HepG2 (cell line): Measurements from ENCODE around the gene MTCL1. TPM values are rescaled to one million over a fixed set of nuclear protein-coding genes. Genes with fewer than 3 reads are reported as not detected.

ENCODE experiments used
- ATAC-seq: fragments of 200-7000 bp; cut with Tn5 transposase; 3 replicates; pipeline ENCODE4 v1.9.1; 2020; ENCODE audit warnings: mild to moderate bottlenecking, moderate library complexity
- BruUV-seq: library from RNA; stranded (reverse); fragments of 400-500 nt; replicated peaks from 2 replicates; lab custom pipeline; 2021; lab: Mats Ljungman, UMichigan
- CTCF ChIA-PET: fragments of 300-600 bp; formaldehyde crosslinking; extraction: SDS; loops from one replicate; lab custom pipeline; 2021; ENCODE audit warnings: low total read pairs, inconsistent platforms, low intra/inter-chr PET ratio; lab: Yijun Ruan, JAX
- POLR2A ChIA-PET: fragments of 350-600 bp; sonication (Branson Sonifier 250); formaldehyde crosslinking; loops from one replicate; lab custom pipeline; 2020; ENCODE audit warnings: antibody characterized with exemption, inconsistent platforms; lab: Yijun Ruan, JAX
- DNase-seq: peaks from one replicate; pipeline ENCODE4 v3.0.0-alpha.2; 2015; ENCODE audit warnings: low spot score
- FAIRE-seq: peaks from 3 replicates; lab custom pipeline; 2011; peaks lifted over from hg19 to GRCh38; lab: Jason Lieb, UNC
- H2AFZ ChIP-seq: one replicate; pipeline ENCODE4 v1.6.1; 2011; ENCODE audit warnings: low read length, inconsistent platforms
- H3K27ac ChIP-seq: fragments of 300-600 bp; 3 replicates; pipeline ENCODE4 v1.8.0; 2011; ENCODE audit warnings: mixed run types, mild to moderate bottlenecking, mixed read lengths, low read length, inconsistent platforms; ENCODE audit not compliant: insufficient read depth; ENCODE audit errors: extremely low read length
- H3K27me3 ChIP-seq, 2 experiments: fragments of 200-600 bp in 1 of 2; 2 replicates in 1 of 2; 3 replicates in 1 of 2; pipeline versions ENCODE4 v1.6.0 to v1.8.0; 2011; ENCODE audit warnings: low read length in 2 of 2, mild to moderate bottlenecking in 2 of 2, moderate library complexity in 2 of 2, inconsistent platforms in 1 of 2; ENCODE audit not compliant: insufficient read depth in 2 of 2, control insufficient read depth in 1 of 2
- H3K36me3 ChIP-seq, 2 experiments: fragments of 200-600 bp in 1 of 2; replicated peaks in 1 of 2; 2 replicates in 1 of 2; 3 replicates in 1 of 2; pipeline versions ENCODE4 v1.5.1 to v1.8.0; 2011; ENCODE audit warnings: low read length in 2 of 2, inconsistent platforms in 1 of 2; ENCODE audit not compliant: insufficient read depth in 2 of 2, control insufficient read depth in 1 of 2
- H3K4me1 ChIP-seq: 2 replicates; pipeline ENCODE4 v1.5.1; 2012; ENCODE audit warnings: low read length, inconsistent platforms; ENCODE audit not compliant: insufficient read depth
- H3K4me2 ChIP-seq: 2 replicates; pipeline ENCODE4 v1.6.0; 2011; ENCODE audit warnings: low read depth, low read length, inconsistent platforms
- H3K4me3 ChIP-seq, 3 experiments: fragments of 200-600 bp in 1 of 3; sonication (generic), shearing (Covaris generic) in 1 of 3; replicated peaks in 1 of 3; 2 replicates each; pipeline ENCODE4 v1.5.1; 2011 to 2016; ENCODE audit warnings: low read length in 3 of 3, inconsistent platforms in 2 of 3, low read depth in 2 of 3, mild to moderate bottlenecking in 2 of 3, control low read depth in 1 of 3, mixed read lengths in 1 of 3; ENCODE audit not compliant: insufficient read depth in 1 of 3
- H3K79me2 ChIP-seq: one replicate; pipeline ENCODE4 v1.6.1; 2011; ENCODE audit warnings: low read length, inconsistent platforms; ENCODE audit not compliant: insufficient read depth
- H3K9ac ChIP-seq: 2 replicates; pipeline ENCODE4 v1.6.0; 2011; ENCODE audit warnings: mild to moderate bottlenecking, low read depth, low read length, inconsistent platforms; ENCODE audit not compliant: insufficient read depth
- H3K9me3 ChIP-seq: 2 replicates; pipeline ENCODE4 v1.5.1; 2012; ENCODE audit warnings: mild to moderate bottlenecking, low read length
- H4K20me1 ChIP-seq: 2 replicates; pipeline ENCODE4 v1.6.0; 2011; ENCODE audit warnings: inconsistent platforms, mild to moderate bottlenecking, low read length, moderate library complexity; ENCODE audit not compliant: insufficient read depth
- AFF4 ChIP-seq: sonication (generic); formaldehyde crosslinking; IDR thresholded peaks from 2 replicates; pipeline ENCODE4 v1.4.0; 2020; ENCODE audit warnings: missing genetic modification reagents
- BRCA1 ChIP-seq: sonication (generic); formaldehyde crosslinking; IDR thresholded peaks from 2 replicates; pipeline ENCODE4 v1.4.0; 2020; ENCODE audit warnings: missing genetic modification reagents
- EEA1 ChIP-seq: sonication (generic); formaldehyde crosslinking; IDR thresholded peaks from 2 replicates; pipeline ENCODE4 v1.5.1; 2020; ENCODE audit warnings: mild to moderate bottlenecking, missing genetic modification reagents, borderline replicate concordance
- EED ChIP-seq: sonication (generic); formaldehyde crosslinking; IDR thresholded peaks from 2 replicates; pipeline ENCODE4 v1.5.0; 2020; ENCODE audit warnings: mild to moderate bottlenecking, missing genetic modification reagents
- KDM5A ChIP-seq: fragments of 200-600 bp; sonication (generic); IDR thresholded peaks from 2 replicates; pipeline ENCODE4 v1.7.0; 2018; ENCODE audit warnings: antibody characterized with exemption, mild to moderate bottlenecking, low read length, borderline replicate concordance
- MEIS2 ChIP-seq: sonication (generic); formaldehyde crosslinking; IDR thresholded peaks from 2 replicates; pipeline ENCODE4 v1.9.0; 2021; ENCODE audit warnings: mild to moderate bottlenecking, missing genetic modification reagents
- PAX8 ChIP-seq: sonication (generic); formaldehyde crosslinking; IDR thresholded peaks from 2 replicates; pipeline ENCODE4 v1.8.0; 2022; ENCODE audit warnings: mild to moderate bottlenecking, missing genetic modification reagents, borderline replicate concordance
- PHF5A ChIP-seq: IDR thresholded peaks from one replicate; pipeline ENCODE4 v1.6.1; 2018; ENCODE audit warnings: low read depth, missing genetic modification reagents; ENCODE audit not compliant: unreplicated experiment
- PITX1 ChIP-seq: sonication (generic); formaldehyde crosslinking; IDR thresholded peaks from 2 replicates; pipeline ENCODE4 v1.5.1; 2020; ENCODE audit warnings: mild to moderate bottlenecking, missing genetic modification reagents
- THAP8 ChIP-seq: sonication (generic); formaldehyde crosslinking; IDR thresholded peaks from 2 replicates; pipeline ENCODE4 v1.5.1; 2020; ENCODE audit warnings: missing genetic modification reagents, mild to moderate bottlenecking, borderline replicate concordance
- ZIK1 ChIP-seq: sonication (generic); formaldehyde crosslinking; IDR thresholded peaks from 2 replicates; pipeline ENCODE4 v1.5.0; 2020; ENCODE audit warnings: mild to moderate bottlenecking, low read depth, missing genetic modification reagents, borderline replicate concordance
- ZNF138 ChIP-seq: sonication (generic); formaldehyde crosslinking; IDR thresholded peaks from 2 replicates; pipeline ENCODE4 v1.5.0; 2020; ENCODE audit warnings: mild to moderate bottlenecking, low read depth, missing genetic modification reagents
- ZNF326 ChIP-seq: sonication (generic); formaldehyde crosslinking; IDR thresholded peaks from 2 replicates; pipeline ENCODE4 v1.4.0; 2020; ENCODE audit warnings: missing genetic modification reagents, borderline replicate concordance
- ZNF460 ChIP-seq: sonication (generic); formaldehyde crosslinking; IDR thresholded peaks from 2 replicates; pipeline ENCODE4 v1.5.1; 2020; ENCODE audit warnings: missing genetic modification reagents, mild to moderate bottlenecking, borderline replicate concordance
- ZNF576 ChIP-seq: sonication (generic); formaldehyde crosslinking; IDR thresholded peaks from 2 replicates; pipeline ENCODE4 v1.4.0; 2020; ENCODE audit warnings: mild to moderate bottlenecking, missing genetic modification reagents
- ZNF7 ChIP-seq: IDR thresholded peaks from 2 replicates; pipeline ENCODE4 v1.6.1; 2016; ENCODE audit warnings: missing biosample characterization, missing genetic modification reagents
- WGBS: methylation state at CpG from one replicate; pipeline ENCODE4 v1.1.6; 2017; ENCODE audit warnings: low lambda C conversion rate; 5-methylcytosine and 5-hydroxymethylcytosine counted together
- in situ Hi-C: cut with HindIII; loops from 2 replicates; pipeline ENCODE4 v1.10.0; 2017; ENCODE audit warnings: low pct_unique_long_range_greater_than_20kb; ENCODE audit not compliant: extremely low pct_ligation_motif_present
- intact Hi-C: fragments of 100-400 bp; cut with micrococcal nuclease; formaldehyde crosslinking; loops from one replicate; pipeline ENCODE4 v1.10.0; 2022; ENCODE audit not compliant: unreplicated experiment
- polyA plus RNA-seq, 8 experiments: library from polyadenylated mRNA; depleted of rRNA in 3 of 8; stranded (reverse) in 7 of 8; unstranded in 1 of 8; fragments of >200 nt; fragmentation: Illumina TruSeq in 4 of 8; extraction: Trizol in 4 of 8; gene quantifications; 2 replicates each; pipeline versions ENCODE4 v1.2.1 to v1.2.3, GENCODE V29; 2011 to 2016; ENCODE audit warnings: low read depth in 4 of 8, missing spikeins in 1 of 8, mixed read lengths in 1 of 8; ENCODE audit not compliant: insufficient read depth in 1 of 8
- total RNA-seq, 5 experiments: library from RNA; depleted of rRNA; stranded (reverse); fragments of >200 nt; fragmentation: Illumina TruSeq; extraction: Trizol; gene quantifications; 2 replicates each; pipeline ENCODE4 v1.2.3, GENCODE V29; 2016; ENCODE audit warnings: low read depth in 1 of 5

Gene MTCL1
- total and polyA plus RNA-seq, 2 of the 13 experiments (the other 11 are each of a cell fraction or from before 2014, with no cell fraction given) = 3.1 to 3.2 TPM

GRCh38 chr18:8800445-8800844 is 95.1 kb downstream of the MTCL1 start:
- FAIRE-seq (no peak), ATAC-seq (no peak), DNase-seq (no peak)
- H3K4me1 ChIP-seq = peaks cover 26% of the 10 kb centered on the region
- no peak overlapping the region for H3K4me3 ChIP-seq
- WGBS = 91% methylated on average over 9 of the region's 9 CpGs
- H2AFZ ChIP-seq = no peak overlapping the region
- H3K9ac ChIP-seq = no peak overlapping the region
- no peak overlapping the region for H3K27ac ChIP-seq
- no peaks in the 10 kb centered on the region for H3K27me3 ChIP-seq
- H3K9me3 ChIP-seq = no peaks in the 10 kb centered on the region
- TF ChIP-seq ZIK1 = no peak
- no TSS peak for BruUV-seq
- peaks cover 0 to 1% of the 10 kb centered on the region in 2 experiments; a peak in 1 of 5 replicates for H3K36me3 ChIP-seq
- in situ Hi-C loops (no loop called here), intact Hi-C loops (no loop called here)
- no peak overlapping the region for H3K4me2 ChIP-seq
- no peaks in the 10 kb centered on the region for H3K79me2 ChIP-seq
- ChIA-PET CTCF (no interaction called here), POLR2A (no interaction called here)
- H4K20me1 ChIP-seq = no peaks in the 10 kb centered on the region

- ChIA-PET CTCF (no interaction called here), POLR2A (no interaction called here)
- intact Hi-C loops (no loop called here), in situ Hi-C loops (no loop called here)
- Histone ChIP-seq H3K4me1 (peaks cover 22% of the 10 kb centered on the region), H3K4me3 (no peak overlapping the region), H3K27ac (no peak overlapping the region), H3K27me3 (no peaks in the 10 kb centered on the region), H3K36me3 (peaks cover 0 to 1% of the 10 kb centered on the region in 2 experiments; a peak in 1 of 5 replicates), H2AFZ (no peak overlapping the region), H4K20me1 (no peaks in the 10 kb centered on the region), H3K9ac (no peak overlapping the region), H3K9me3 (no peaks in the 10 kb centered on the region), H3K79me2 (no peaks in the 10 kb centered on the region), H3K4me2 (no peak overlapping the region)
- 92% methylated on average over 4 of the region's 4 CpGs for WGBS
- FAIRE-seq (no peak), ATAC-seq (no peak), DNase-seq (no peak)
- BruUV-seq = no TSS peak
- TF ChIP-seq MEIS2 (CRISPR knock-in tag) (no peak), EED (CRISPR knock-in tag) (no peak), ZNF7 (CRISPR knock-in tag) (no peak), AFF4 (CRISPR knock-in tag) (no peak), PITX1 (CRISPR knock-in tag) (no peak), ZNF460 (CRISPR knock-in tag) (no peak), ZNF138 (CRISPR knock-in tag) (no peak), ZNF576 (CRISPR knock-in tag) (no peak), EEA1 (CRISPR knock-in tag) (no peak), PHF5A (CRISPR knock-in tag) (no peak), PAX8 (no peak), THAP8 (CRISPR knock-in tag) (no peak), BRCA1 (CRISPR knock-in tag) (no peak), ZNF326 (CRISPR knock-in tag) (no peak), KDM5A (no peak)
Measured at GRCh38 chr18:8800876-8801262, 95.5 kb downstream of the MTCL1 start.
